ENCODE measurements around the gene POLH. TPM values are rescaled to one million over a fixed set of nuclear protein-coding genes. Genes with fewer than 3 reads are reported as not detected.
"Not testable (repeated sequence)": the region's sequence is repeated elsewhere in the genome, so short reads cannot be mapped to it uniquely, and the experiment has no call there.

Gene POLH
- total RNA-seq, 3 donors from 2014 or later: 12.0 to 17.1 (median 14.2) TPM

DNA sequence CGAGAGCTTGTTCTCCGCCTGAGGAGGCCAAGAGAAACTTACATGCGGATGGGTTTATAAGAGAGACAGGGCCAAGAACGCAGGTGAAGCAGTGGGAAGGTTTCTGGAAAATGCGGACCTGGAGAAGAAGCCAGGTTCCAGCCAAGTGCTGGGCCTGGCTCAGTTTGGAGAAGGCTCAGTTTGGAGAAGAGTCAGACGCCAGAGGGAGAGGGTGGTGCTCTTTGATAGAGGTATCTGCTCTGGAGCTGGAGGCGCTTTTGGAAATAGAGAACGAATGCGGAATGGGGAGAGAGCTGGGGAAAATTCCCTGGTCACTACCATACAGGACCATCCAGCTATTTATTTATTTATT, 69.6 kb downstream of the POLH start:
- Histone ChIP-seq H3K36me3 (ENCODE audit: low read depth) (peaks cover 3% of the 10 kb centered on the region), H3K4me1 (ENCODE audit: low read depth) (peaks cover 9% of the 10 kb centered on the region), H3K9me3 (no peaks in the 10 kb centered on the region), H3K4me3 (no peak overlapping the region)
- intact Hi-C loops (cut with DNase I, micrococcal nuclease): no loop called here
- TF ChIP-seq, protein P1, sequence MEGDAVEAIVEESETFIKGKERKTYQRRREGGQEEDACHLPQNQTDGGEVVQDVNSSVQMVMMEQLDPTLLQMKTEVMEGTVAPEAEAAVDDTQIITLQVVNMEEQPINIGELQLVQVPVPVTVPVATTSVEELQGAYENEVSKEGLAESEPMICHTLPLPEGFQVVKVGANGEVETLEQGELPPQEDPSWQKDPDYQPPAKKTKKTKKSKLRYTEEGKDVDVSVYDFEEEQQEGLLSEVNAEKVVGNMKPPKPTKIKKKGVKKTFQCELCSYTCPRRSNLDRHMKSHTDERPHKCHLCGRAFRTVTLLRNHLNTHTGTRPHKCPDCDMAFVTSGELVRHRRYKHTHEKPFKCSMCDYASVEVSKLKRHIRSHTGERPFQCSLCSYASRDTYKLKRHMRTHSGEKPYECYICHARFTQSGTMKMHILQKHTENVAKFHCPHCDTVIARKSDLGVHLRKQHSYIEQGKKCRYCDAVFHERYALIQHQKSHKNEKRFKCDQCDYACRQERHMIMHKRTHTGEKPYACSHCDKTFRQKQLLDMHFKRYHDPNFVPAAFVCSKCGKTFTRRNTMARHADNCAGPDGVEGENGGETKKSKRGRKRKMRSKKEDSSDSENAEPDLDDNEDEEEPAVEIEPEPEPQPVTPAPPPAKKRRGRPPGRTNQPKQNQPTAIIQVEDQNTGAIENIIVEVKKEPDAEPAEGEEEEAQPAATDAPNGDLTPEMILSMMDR (IDR thresholded peaks at IDR 0.05): no peak
- DNase-seq (no peak), ATAC-seq (no peak)

DNA sequence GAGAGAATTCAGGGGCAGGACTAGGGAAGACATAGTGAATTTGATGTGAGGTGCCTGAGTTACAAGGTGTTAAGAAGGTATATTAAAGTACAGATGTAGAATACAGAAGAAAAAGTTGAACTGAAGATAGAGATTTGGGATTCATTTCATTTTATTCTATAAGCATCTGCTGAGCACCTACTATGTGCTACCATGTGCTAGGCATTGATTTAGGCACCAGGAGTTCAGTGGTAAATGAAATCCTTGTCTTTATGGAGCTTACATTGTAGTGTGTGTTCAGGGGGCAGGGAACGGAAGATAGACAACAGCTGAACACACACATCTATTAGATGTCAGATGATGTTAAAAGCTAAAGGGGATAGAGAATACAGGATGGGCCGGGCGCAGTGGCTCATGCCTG, 71.6 kb downstream of the POLH start:
- intact Hi-C loops (cut with DNase I, micrococcal nuclease): no loop called here
- Histone ChIP-seq H3K4me1 (ENCODE audit: low read depth) (peaks cover 9% of the 10 kb centered on the region), H3K36me3 (ENCODE audit: low read depth) (no peaks in the 10 kb centered on the region), H3K9me3 (no peaks in the 10 kb centered on the region), H3K4me3 (no peak overlapping the region)
- DNase-seq (no peak), ATAC-seq (no peak)
- TF ChIP-seq, protein P1 (IDR thresholded peaks at IDR 0.05): no peak

DNA sequence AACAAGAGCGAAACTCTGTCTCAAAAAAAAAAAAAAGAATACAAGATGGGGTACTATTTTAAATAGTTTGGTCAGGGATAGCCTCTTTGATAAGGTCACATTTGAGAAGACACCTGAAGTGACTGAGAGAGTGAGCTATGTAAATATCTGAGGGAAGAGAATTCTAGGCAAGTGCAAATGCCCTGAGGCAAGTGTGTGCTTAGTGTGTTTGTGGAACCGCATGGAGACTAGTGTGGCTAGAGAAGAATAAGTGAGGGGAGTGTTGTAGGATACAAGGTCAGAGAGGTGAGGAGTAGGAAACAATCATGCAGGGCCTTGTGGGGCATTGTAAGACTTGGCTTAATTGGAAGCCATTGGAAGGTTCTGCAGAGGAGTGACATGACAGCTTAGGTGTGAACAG, 72.3 kb downstream of the POLH start:
- Histone ChIP-seq H3K4me1 (ENCODE audit: low read depth) (peaks cover 9% of the 10 kb centered on the region), H3K4me3 (no peak overlapping the region), H3K36me3 (ENCODE audit: low read depth) (no peaks in the 10 kb centered on the region), H3K9me3 (no peaks in the 10 kb centered on the region)
- intact Hi-C loops (cut with DNase I, micrococcal nuclease): no loop called here
- DNase-seq (no peak), ATAC-seq (no peak)
- TF ChIP-seq, protein P1 (IDR thresholded peaks at IDR 0.05): no peak

DNA sequence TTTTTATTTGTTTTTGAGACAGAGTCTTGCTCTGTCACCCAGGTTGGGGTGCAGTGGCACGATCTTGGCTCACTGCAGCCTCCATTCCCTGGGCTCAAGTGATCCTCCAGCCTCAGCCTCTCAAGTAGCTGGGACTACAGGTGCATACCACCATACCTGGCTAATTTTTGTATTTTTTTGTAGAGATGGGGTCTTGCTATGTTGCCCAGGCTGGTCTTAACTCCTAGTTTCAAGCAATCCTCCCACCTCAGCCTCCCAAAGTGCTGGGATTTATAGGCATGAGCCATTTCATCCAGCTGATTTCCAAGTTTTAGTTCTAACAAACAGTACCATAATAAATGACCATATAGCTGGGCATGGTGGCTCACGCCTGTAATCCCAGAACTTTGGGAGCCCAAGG, 76.8 kb downstream of the POLH start:
- DNase-seq; H3K9me3 ChIP-seq; ATAC-seq; intact Hi-C loops (cut with DNase I, micrococcal nuclease); H3K4me1 ChIP-seq (ENCODE audit: low read depth); H3K36me3 ChIP-seq (ENCODE audit: low read depth); H3K4me3 ChIP-seq: not testable (repeated sequence)

DNA sequence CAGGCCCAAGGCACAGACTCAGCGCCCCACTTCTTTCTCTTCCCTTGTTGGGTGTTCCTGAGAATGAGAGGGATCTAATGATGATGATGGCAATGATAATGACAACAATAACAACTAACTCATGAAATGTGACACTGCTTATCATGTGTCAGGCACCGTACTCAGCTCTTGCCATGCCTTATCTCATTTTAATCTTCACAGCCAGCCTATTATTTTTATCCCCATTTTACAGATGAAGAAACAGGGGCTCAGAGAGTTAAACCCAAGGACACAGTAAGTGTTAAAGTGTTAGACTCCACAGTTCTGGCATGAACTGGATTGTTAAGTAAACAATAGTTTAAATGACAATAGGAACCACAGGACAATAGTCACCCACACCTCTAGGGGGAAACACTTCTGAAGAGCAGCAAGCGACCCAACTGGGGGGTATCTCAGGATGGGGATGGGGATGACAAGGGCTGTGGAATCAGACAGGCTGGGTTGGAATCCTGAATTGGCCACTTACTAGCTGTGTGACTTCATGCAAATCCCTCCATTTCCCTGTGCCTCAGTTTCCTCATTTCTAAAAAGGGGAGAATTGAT, 81.3 kb downstream of the POLH start:
- no peak for ATAC-seq
- Histone ChIP-seq H3K36me3 (ENCODE audit: low read depth) (no peaks in the 10 kb centered on the region), H3K4me1 (ENCODE audit: low read depth) (no peaks in the 10 kb centered on the region), H3K9me3 (peaks cover 4% of the 10 kb centered on the region), H3K4me3 (no peak overlapping the region)
- intact Hi-C loops (cut with DNase I, micrococcal nuclease): no loop called here
- DNase-seq: no peak
- TF ChIP-seq, protein P1 (IDR thresholded peaks at IDR 0.05): no peak

DNA sequence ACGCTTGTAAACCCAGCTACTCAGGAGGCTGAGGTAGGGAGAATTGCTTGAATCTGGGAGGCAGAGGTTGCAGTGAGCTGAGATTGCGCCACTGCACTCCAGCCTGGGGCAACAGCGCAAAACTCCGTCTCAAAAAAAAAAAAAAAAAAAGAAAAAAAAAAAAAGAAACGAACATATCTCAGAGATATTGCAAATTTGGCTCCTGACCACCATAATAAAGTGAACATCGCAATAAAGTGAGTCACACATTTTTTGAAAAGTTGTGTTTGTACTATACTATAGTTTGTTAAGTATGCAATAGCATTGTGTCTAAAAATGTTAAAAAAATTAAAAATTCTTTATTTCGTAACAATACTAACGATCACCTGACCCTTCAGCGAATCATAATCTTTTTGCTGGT, 82.2 kb downstream of the POLH start:
- intact Hi-C loops (cut with DNase I, micrococcal nuclease): no loop called here
- no peak for DNase-seq
- Histone ChIP-seq H3K9me3 (peaks cover 4% of the 10 kb centered on the region), H3K36me3 (ENCODE audit: low read depth) (no peaks in the 10 kb centered on the region), H3K4me3 (no peak overlapping the region), H3K4me1 (ENCODE audit: low read depth) (no peaks in the 10 kb centered on the region)
- no peak for ATAC-seq
- TF ChIP-seq, protein P1 (IDR thresholded peaks at IDR 0.05): no peak

DNA sequence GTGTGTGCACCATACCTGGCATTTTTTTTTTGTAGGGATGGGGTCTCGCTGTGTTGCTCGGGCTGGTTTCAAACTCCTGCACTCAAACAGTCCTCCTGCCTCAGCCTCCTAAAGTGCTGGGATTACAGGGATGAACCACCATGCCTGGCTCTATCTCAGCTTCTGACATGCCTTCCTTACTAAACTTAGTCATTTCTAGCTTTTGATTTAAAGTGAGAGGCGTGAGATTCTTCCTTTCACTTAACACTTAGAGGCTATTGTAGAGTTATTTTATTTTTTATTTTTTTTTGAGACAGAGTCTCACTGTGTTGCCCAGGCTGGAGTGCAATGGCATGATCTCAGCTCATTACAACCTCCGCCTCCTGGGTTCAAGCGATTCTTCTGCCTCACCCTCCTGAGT, 87.0 kb downstream of the POLH start:
- H3K4me3 ChIP-seq; H3K9me3 ChIP-seq; DNase-seq; H3K36me3 ChIP-seq (ENCODE audit: low read depth); ATAC-seq: not testable (repeated sequence)
- H3K4me1 ChIP-seq (ENCODE audit: low read depth): peaks cover 11% of the 10 kb centered on the region
- intact Hi-C loops (cut with DNase I, micrococcal nuclease): loop anchor here in 1 of 2 donors (10.0 kb wide), 2 partner anchors 102 to 412 kb away; no protein-coding TSS in a partner anchor
